T-helper 9 cell (primary cell): ENCODE results near the gene PTPN1.
"Not testable (repeated sequence)": the region's sequence is repeated elsewhere in the genome, so short reads cannot be mapped to it uniquely, and the experiment has no call there.

Source experiments
- DNase-seq: peaks from one replicate; pipeline ENCODE4 v3.0.0-alpha.2; 2020
- total RNA-seq, 2 donors: gene quantifications; one replicate each; lab custom pipeline; 2026; lab: John Stamatoyannopoulos, UW

Gene PTPN1
- 150 to 182 reads per million in 2 donors for total RNA-seq

DNA sequence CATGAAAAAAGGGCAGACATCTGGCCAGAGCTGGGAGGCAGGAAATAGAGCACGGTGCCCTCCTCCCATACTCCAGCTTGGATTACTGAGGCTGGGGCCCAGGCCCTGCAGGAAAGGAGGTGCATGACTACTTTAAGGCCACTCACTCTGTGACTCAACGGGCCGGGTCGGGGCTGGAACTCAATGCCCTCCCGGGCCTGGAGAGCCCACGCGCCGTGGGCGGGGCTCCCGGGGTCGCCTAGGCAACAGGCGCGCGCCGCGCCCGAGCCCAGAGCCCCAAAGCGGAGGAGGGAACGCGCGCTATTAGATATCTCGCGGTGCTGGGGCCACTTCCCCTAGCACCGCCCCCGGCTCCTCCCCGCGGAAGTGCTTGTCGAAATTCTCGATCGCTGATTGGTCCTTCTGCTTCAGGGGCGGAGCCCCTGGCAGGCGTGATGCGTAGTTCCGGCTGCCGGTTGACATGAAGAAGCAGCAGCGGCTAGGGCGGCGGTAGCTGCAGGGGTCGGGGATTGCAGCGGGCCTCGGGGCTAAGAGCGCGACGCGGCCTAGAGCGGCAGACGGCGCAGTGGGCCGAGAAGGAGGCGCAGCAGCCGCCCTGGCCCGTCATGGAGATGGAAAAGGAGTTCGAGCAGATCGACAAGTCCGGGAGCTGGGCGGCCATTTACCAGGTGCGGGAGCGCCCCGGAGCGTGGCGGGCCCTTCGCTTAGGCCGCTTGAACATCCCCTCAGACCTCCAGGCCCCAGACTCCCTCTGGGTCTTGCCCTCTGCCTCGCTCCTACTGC is at the start of gene PTPN1:
Gene PTPN1, plus strand, starts transcription at position 461 of the 783 bp plus-strand sequence. Its CDS starts 145 bp downstream, at position 606.
- DNase-seq, result peak; percentile 98

GRCh38 chr20:50460608-50461267 is 49.4 kb upstream of the PTPN1 start:
- DNase-seq, result peak; percentile 80

GRCh38 chr20:50462093-50462690 is 48.0 kb upstream of the PTPN1 start:
- DNase-seq, result no peak

DNA sequence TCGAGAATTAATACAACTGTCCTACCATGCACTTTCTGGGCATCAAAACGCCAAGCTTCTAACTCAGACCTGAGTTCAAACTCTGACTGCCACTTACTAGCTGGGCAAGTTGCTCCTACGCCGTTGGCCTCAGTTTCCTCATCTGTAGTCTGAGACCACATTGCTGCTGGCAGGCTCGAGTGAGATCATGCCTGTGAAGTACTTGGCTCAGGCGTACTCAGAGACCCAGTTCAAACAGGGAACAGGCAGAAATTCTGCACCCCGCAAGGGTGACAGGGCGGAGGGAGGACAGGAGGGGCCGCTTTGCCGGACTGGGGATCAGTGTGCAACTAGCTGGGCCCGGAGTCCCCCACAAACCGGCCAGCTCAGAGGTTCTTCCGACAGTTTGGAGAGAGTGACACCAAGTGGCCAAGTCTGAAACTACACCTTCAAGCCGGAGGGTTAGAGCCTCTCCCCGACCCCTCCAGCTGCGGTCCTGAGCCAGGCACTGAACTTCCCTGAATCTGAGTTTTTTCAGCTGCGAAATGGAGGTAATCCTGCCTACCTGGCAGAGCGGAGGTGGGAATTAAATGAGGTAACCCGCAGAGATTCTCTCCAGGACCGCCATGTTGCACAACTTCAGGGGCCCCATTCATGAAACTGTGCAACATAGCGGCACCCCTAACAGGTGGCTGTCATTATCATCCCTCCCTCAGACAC is 46.0 kb upstream of the PTPN1 start:
- DNase-seq, result peak; percentile 32

GRCh38 chr20:50464725-50465650 is 45.2 kb upstream of the PTPN1 start:
- DNase-seq, result no peak

GRCh38 chr20:50467174-50467573 is 43.0 kb upstream of the PTPN1 start:
- no peak for DNase-seq

DNA sequence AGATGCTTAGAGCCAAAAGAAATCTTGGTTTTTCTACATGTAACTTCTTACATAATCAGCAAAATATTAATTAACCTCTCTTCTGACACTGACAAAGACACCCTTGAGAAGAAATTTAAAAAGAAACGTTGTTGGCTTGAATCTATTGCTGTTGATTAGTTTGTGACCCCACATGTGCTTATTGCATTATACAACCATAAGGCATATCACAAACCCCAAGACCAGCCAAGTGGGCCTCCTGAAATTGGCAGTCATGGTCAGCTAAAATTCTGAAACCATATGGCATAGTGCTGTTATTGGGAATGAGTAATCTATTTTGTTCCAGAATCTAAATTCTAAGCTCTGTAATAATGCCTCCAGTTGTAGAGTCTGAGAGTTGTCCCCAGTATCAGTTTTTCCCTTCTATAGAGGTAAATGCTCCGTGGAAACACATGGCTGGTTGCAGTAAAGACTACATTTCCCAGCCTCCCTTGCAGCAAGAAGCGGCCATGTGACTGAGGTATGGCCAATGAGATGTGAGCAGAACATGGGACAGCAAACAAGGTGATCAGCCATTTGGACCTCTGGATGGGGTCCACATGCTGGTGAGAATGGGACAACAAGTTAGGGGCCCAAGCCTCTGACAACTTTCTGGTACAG is 42.3 kb upstream of the PTPN1 start:
- no peak for DNase-seq

- DNase-seq, result no peak
These were observed 41.8 kb upstream of the PTPN1 start for GRCh38 chr20:50468378-50468798.

- DNase-seq, result no peak
These were observed 40.9 kb upstream of the PTPN1 start for GRCh38 chr20:50469176-50469723.

- DNase-seq, result no peak
These were observed 40.4 kb upstream of the PTPN1 start for GRCh38 chr20:50469796-50470195.

- no peak for DNase-seq
These were observed 39.8 kb upstream of the PTPN1 start for GRCh38 chr20:50470264-50470858.

- no peak for DNase-seq
These were observed 39.0 kb upstream of the PTPN1 start for GRCh38 chr20:50471231-50471630.

- DNase-seq, result no peak
These were observed 37.2 kb upstream of the PTPN1 start for GRCh38 chr20:50472693-50473664.

- DNase-seq, result not testable (repeated sequence)
These were observed 35.8 kb upstream of the PTPN1 start for GRCh38 chr20:50474356-50474755.

DNA sequence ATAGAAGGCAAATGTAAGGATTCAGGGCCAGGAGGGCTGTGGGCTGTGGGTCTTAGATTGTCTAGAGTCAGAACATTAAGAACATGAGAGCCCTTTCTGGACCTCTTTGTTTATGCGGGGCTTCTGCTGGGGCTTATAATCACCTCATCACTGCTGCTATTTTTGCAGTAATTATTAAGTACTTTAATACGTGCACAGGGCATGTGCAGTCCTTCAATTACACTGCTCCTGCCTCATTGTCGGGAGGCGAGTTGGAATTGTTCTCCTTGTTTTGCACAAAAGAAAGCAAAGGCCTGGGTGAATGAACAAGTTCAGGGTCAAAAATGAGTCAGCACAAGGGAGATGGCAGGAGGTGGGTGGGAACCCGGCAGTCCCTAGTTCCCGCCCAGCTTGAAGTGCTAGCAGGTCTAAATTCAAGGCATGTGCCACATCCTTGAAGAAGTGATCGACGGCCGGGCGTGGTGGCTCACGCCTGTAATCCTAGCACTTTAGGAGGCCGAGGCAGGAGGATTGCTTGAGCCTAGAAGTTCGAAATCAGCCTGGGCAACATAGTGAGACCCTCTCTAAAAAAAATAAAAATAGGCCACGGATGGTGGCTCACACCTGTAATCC is 34.4 kb upstream of the PTPN1 start:
- no peak for DNase-seq

GRCh38 chr20:50477239-50477872 is 32.8 kb upstream of the PTPN1 start:
- no peak for DNase-seq

- DNase-seq, result peak; percentile 57
These were observed 31.8 kb upstream of the PTPN1 start for GRCh38 chr20:50478162-50478990.

DNA sequence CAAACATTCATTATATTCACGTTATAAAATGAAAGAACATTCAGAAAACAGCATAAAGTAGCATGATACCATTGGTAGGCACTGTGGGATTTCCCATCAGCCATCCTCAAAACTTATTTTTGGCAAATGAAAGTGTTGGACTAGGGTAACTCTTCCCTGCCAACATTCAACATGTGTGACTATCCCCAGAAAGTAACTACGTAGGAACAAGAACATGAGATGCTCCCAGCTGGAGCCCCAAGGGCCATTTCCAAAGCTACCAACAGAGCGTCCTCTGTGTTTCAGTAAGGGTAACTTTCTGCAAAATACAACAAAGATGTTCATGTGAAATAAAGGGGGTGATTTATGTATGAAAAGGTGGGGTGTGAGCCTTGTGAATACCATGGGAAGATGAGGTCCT is 28.4 kb upstream of the PTPN1 start:
- no peak for DNase-seq
